Neuron (in vitro differentiated cells): ENCODE data around the gene NECTIN1.

Source experiments
- H2AFZ ChIP-seq: one replicate; pipeline ENCODE4 v1.6.1; 2013; ENCODE audit warnings: low read depth, mild to moderate bottlenecking, inconsistent platforms, low read length, moderate library complexity
- H3K27me3 ChIP-seq: one replicate; pipeline ENCODE4 v1.6.1; 2013; ENCODE audit warnings: low read length; ENCODE audit not compliant: insufficient read depth
- H3K36me3 ChIP-seq: one replicate; pipeline ENCODE4 v1.6.1; 2013; ENCODE audit warnings: low read length; ENCODE audit not compliant: insufficient read depth
- H3K4me1 ChIP-seq: one replicate; pipeline ENCODE4 v1.6.1; 2013; ENCODE audit warnings: low read length; ENCODE audit not compliant: insufficient read depth
- H3K4me3 ChIP-seq: 2 replicates; pipeline ENCODE4 v1.5.1; 2013; ENCODE audit warnings: mild to moderate bottlenecking, low read length, moderate library complexity
- H3K9me3 ChIP-seq: one replicate; pipeline ENCODE4 v1.6.1; 2013; ENCODE audit warnings: low read length

Gene NECTIN1

DNA sequence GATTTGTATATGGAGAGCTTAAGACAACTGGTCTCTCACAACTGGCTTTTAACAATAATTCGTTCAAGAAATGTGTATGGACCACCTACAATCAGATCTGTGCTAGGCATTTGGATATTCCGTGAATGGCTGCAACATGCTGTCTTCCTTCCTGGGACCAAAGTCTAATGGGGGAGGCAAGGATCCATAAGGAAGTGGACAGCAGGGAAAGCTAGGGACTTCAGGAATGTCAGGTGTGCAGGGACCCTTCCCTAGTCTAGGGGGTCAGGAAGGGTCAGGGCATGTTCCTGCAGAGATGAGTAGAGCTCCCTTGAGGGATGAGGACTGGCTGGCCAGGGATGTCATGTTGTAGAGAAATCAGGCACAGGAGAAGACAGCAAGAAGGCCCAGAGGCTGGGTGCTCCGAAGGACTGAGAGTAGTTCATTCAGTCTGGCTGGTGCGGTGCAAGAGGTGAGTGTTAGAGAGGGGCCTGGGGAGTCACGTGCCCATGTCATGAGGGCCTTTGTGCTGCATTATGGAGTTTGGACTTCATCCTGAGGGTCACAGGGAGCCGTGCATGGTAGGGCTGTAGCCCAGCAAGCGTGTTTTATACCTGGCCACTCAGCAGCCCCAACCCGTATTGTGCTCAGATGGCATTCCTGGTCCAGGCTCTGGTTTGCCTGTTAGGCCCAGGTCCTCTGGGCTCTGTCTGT is 8.5 kb upstream of the NECTIN1 start:
- Histone ChIP-seq H2AFZ (no peak overlapping the region), H3K4me3 (no peak overlapping the region), H3K36me3 (no peaks in the 10 kb centered on the region), H3K4me1 (peaks cover 2% of the 10 kb centered on the region), H3K9me3 (no peaks in the 10 kb centered on the region), H3K27me3 (peaks cover 60% of the 10 kb centered on the region)

DNA sequence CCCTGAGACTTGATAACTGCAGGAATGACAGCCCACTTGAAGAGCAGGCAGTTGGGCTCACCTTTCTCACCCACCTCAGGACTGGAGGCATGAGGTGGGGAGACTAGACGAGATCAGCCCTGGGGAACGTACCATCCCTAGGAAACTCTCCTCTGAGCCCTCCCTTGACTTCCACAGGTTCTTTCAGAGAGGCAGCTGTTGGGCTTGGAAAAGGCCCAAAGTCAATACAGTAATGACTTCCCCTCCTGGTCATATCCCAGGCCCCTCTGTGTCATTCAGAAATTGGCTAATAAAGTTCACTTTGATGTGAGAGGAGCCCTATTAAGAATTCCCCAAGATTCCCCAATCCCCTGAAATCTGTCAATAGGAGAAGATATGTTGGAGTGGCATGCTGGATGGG is 5.8 kb upstream of the NECTIN1 start:
- Histone ChIP-seq H3K4me3 (no peak overlapping the region), H3K27me3 (peaks cover 45% of the 10 kb centered on the region), H3K4me1 (peaks cover 2% of the 10 kb centered on the region), H3K36me3 (no peaks in the 10 kb centered on the region), H3K9me3 (no peaks in the 10 kb centered on the region), H2AFZ (no peak overlapping the region)

DNA sequence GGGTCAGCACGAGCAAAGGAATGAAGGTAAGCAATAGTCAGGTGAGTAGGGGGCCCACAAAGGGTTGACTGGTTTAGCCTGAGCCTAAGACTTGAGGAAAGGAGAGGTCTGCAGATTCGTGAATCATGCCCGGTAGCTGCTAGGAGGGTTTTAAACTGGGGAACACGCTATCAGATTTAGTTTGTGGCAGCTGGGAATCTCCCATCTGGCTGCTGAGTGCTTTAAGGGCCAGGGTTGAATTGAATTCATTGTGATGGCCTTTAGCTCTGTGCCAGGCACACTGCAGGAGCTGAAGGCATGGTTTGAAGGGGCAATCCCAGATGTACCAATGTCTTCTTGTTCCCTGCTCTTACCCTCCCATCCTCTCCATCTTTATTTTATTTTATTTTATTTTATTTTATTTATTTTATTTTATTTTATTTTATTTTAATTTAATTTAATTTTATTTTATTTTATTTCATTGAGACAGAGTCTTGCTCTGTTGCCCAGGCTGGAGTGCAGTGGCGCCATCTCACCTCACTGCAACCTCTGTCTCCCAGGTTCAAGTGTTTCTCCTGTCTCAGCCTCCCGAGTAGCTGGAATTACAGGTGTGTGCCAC is 1.9 kb upstream of the NECTIN1 start:
- Histone ChIP-seq H3K36me3 (no peaks in the 10 kb centered on the region), H3K4me1 (peaks cover 16% of the 10 kb centered on the region), H3K27me3 (peaks cover 23% of the 10 kb centered on the region), H3K9me3 (no peaks in the 10 kb centered on the region), H2AFZ (no peak overlapping the region), H3K4me3 (no peak overlapping the region)

DNA sequence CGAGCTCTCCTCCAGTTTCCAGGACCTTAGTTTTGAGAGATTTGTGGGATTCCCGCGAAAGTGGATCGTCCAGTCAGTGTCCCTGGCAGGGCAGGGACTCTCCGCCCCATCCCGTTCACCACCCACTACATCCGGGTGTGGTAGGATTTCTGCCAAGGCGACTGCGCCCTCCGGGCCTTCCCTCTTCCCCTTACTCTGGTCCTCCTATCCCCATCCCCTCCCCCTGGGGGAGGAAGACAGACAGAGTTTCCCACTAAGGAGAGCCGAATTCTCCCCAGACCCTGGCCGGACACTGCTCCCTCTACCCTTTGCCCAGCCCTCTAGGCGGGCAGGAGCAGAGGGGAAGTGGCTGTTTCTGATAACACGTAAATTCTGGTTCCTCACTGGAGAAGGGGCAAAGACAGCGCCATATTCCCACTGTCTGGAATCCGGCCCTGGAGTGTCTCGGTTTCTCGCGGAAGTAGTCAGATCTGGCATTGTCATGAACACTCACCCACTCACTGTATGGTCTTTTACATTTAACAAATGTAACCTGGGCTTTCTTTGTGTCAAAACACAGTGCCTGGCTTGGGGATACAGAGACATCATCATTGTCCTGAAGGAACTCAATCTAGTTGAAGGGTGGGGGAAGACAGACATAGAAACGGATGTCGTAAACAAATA is 1.1 kb upstream of the NECTIN1 start:
- peaks cover 24% of the 10 kb centered on the region for H3K4me1 ChIP-seq
- peaks cover 16% of the 10 kb centered on the region for H3K27me3 ChIP-seq
- no peak overlapping the region for H2AFZ ChIP-seq
- no peak overlapping the region for H3K4me3 ChIP-seq
- H3K9me3 ChIP-seq = no peaks in the 10 kb centered on the region
- H3K36me3 ChIP-seq = no peaks in the 10 kb centered on the region

DNA sequence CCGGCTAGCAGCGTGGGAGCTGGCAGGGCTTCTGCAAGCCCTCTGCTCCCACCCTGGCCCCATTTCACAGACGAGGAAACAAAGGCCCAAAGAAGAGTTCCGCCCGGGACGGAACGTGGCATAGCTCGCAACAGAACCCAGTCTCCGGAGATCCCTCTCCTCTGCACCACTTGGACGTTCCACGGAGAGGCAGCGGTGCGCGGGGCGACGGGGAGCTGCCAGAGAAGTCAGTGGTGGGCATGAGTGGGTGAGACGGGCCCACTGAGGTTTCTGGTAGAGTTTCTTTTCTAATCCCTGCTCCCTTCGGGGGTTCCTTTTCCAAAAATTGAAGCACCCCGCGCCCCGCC is 554 bp upstream of the NECTIN1 start:
- Histone ChIP-seq H3K36me3 (no peaks in the 10 kb centered on the region), H3K4me3 (peak overlapping the region; percentile 22), H2AFZ (no peak overlapping the region), H3K4me1 (peaks cover 26% of the 10 kb centered on the region), H3K27me3 (peaks cover 11% of the 10 kb centered on the region), H3K9me3 (no peaks in the 10 kb centered on the region)

DNA sequence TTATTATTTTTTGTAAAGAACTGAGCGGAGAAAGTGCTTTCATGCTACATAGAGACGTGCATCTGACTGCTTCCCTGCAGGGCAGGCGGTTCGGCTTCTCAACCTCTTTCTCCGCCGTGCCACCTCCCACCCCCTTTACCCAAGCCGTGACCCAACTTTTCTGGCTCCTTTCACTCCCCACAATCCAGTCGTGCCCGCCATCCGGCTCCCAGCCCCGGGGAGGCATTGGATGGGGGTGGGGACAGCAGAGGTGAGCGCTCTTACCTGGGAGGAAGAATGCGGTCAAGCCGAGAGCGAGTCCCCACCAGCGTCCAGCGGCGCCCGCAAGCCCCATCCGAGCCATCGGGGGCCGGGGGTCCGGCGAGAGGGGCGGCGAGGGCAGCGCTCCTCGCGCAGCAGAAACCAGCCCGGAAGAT is 781 bp downstream of the NECTIN1 start:
- Histone ChIP-seq H3K9me3 (no peaks in the 10 kb centered on the region), H2AFZ (no peak overlapping the region), H3K4me1 (peaks cover 26% of the 10 kb centered on the region), H3K4me3 (peak overlapping the region; percentile 93), H3K27me3 (peaks cover 4% of the 10 kb centered on the region), H3K36me3 (no peaks in the 10 kb centered on the region)

DNA sequence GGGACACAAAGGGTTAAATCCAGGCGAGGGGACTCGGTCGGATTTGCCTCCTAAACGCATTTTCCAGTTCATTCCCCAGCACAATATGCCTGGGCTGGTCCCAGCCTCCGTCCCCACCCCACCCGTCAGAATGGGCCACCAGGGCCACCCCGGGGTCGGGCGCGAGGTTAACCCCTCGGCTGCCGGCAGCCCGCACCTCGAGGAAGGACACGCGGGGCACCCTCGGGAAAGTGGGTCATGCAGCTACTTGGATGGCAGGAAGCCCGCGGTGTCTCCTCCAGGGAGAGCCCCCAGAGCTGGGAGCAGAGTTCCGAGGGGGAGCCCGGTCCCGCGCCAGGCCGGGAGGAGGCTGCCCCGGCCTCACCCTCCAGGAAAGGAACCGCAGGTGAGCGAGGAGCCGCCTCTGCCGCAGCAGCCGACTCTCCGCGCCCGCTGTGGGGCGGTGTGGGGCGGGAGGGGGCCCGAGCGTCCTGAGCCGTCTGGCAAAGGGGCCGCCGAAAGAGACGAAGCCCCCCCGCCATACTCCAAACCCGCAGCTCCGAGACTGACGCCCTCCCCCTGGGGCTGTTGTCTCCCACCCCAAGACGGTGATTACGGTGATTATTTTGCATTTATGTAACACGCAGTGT is 1.4 kb downstream of the NECTIN1 start:
- H3K9me3 ChIP-seq = no peaks in the 10 kb centered on the region
- H3K36me3 ChIP-seq = no peaks in the 10 kb centered on the region

DNA sequence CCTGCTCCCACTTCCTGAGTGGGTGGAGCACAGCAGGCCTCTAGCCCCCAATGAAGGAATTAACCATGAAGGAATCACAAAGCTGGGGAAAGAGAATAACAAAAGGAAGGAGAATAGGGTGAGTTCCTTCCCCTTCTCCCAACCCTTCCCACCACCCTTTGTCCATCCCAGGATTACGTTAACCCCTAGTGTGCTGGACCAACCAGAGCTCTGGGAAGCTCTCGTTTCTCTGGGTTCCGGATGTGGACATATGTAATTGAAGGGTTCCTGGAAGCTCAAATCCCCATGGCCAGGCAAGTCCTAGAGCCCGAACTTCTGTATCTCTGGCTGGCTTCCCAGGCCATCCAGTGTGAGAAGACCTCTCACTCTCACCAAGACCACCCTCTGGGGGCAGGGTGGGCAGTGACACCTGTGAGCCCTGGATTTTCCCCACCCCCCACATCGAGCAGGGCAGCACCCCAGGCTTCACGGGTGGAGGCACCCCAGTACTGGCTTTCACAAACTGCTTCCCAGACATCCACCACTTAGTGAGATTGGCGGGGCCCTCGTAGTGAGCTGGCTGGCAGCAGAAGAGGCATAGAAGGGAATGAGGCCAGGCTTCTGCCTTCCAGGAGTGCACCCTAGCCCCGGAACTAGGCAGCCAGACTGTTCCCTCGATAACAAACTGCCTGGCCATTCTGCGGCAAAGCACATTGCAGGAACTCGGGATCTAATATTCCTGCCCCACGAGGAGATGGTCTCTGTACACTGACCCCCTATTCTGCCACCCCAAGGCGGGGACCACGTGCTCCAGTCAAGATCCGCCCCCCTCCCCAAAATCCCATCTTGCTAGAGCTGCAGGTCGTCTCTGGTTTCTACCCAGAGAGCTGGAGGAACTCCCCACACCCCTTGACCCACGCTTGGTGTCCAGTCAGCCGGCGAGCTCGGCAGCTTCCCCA is 2.1 kb downstream of the NECTIN1 start:
- Histone ChIP-seq H2AFZ (no peak overlapping the region), H3K36me3 (no peaks in the 10 kb centered on the region), H3K9me3 (no peaks in the 10 kb centered on the region), H3K4me3 (peak overlapping the region; percentile 93), H3K27me3 (peaks cover 4% of the 10 kb centered on the region), H3K4me1 (peaks cover 26% of the 10 kb centered on the region)

More for the DNA sequence above, 1.4 kb downstream of the NECTIN1 start:
- no peak overlapping the region for H2AFZ ChIP-seq
- peaks cover 4% of the 10 kb centered on the region for H3K27me3 ChIP-seq
- H3K4me1 ChIP-seq = peaks cover 26% of the 10 kb centered on the region
- peak overlapping the region; percentile 93 for H3K4me3 ChIP-seq

DNA sequence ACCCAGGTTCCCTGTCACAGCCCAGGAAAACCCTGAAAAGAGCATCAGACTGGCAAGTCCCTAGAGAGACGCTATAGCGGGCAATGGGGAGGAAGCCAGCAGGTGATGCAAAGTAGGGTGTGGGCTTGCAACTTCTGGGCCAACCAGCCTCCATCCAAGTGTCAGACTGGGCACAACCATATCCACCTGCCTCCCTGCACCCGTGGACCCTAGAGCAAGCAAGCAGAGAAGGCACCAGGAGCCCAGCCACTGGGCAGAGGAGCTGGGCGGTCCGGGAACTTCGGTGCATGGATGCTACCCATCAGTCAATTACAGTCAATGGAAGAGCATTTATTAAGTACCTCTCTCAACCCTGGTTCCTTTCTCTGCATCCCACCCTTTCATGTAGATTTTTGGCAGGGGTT is 2.8 kb downstream of the NECTIN1 start:
- Histone ChIP-seq H3K4me3 (peak overlapping the region; percentile 93), H3K9me3 (no peaks in the 10 kb centered on the region), H3K27me3 (no peaks in the 10 kb centered on the region), H2AFZ (no peak overlapping the region), H3K36me3 (no peaks in the 10 kb centered on the region), H3K4me1 (peaks cover 26% of the 10 kb centered on the region)

DNA sequence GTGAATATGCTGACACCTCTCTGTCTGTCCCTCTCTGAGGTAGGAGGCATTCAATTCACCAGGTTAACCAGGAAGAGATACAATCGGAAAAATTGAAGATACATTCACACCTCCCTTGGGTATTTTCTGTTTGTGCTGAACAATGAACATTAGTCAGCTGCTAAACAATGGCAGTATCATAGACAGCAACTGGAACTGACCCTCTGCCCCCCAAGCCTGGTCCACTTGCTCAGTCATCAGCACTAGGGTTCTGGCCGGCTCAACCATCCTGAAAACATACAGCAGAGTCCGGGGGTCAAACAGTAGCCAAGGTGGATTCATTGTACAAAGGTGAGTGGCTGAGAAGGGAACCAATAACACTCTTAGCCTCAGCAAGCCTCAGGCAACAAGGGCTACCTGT is 4.0 kb downstream of the NECTIN1 start:
- Histone ChIP-seq H3K4me3 (no peak overlapping the region), H2AFZ (no peak overlapping the region), H3K4me1 (peaks cover 24% of the 10 kb centered on the region), H3K36me3 (no peaks in the 10 kb centered on the region), H3K27me3 (no peaks in the 10 kb centered on the region), H3K9me3 (no peaks in the 10 kb centered on the region)

DNA sequence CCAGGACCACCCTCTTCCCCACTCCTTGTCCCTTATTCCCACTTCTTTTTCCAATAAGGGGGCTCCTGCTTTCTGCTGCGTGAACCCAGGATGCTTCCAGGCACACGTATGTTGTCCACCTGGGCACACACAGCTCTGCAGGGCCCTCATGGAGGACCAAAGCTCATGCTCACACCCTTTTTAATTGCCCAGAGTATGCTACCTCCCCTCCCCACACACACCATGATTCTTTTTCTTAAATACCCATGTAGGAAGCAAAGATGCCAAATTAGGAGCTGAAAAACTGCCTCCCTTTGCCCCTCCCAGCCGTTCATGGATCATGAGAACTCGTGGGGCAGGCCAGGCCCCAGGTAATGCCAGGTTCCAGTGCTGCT is 5.1 kb downstream of the NECTIN1 start:
- no peaks in the 10 kb centered on the region for H3K27me3 ChIP-seq
- H3K9me3 ChIP-seq = no peaks in the 10 kb centered on the region
- H3K36me3 ChIP-seq = no peaks in the 10 kb centered on the region
- no peak overlapping the region for H2AFZ ChIP-seq
- no peak overlapping the region for H3K4me3 ChIP-seq
- peaks cover 24% of the 10 kb centered on the region for H3K4me1 ChIP-seq

DNA sequence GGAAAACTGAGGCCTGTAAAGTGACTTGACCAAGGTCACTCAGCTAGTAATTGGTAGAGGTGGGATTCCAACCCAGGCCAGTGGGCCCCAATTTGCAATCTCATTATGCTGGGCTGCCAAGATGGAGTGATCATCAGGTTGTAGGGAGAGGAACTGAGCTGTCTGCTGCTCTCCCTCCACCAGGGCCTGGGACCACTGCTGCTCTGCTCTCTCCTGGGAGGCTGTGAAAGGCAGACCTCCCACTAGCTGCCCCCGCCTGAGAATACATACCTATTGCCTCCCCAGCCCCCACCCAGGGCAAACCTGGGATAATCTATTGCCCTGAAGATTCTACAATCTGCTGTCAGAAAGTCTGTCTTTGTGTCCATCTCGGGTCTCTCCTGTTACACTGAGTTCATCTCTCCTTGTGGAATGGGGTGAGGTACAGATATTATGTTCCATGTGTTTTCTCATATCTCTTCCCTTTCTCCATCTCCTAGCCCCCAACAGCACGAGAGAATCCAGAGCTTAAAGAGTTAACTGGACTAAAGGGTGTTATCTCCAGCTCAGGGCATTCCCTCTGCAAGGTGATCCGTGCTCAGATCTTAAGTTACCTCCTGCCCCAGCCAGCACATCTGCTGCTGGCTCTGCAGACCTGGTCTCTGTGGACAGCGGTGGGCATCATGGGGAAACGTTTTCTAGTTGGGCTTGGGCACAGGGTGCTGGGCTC is 5.6 kb downstream of the NECTIN1 start:
- no peaks in the 10 kb centered on the region for H3K27me3 ChIP-seq
- no peaks in the 10 kb centered on the region for H3K36me3 ChIP-seq
- H3K4me1 ChIP-seq = peaks cover 26% of the 10 kb centered on the region
- H2AFZ ChIP-seq = no peak overlapping the region
- no peaks in the 10 kb centered on the region for H3K9me3 ChIP-seq
- no peak overlapping the region for H3K4me3 ChIP-seq
